ENCODE data around the gene C2CD4B.

The C2CD4B gene

DNA sequence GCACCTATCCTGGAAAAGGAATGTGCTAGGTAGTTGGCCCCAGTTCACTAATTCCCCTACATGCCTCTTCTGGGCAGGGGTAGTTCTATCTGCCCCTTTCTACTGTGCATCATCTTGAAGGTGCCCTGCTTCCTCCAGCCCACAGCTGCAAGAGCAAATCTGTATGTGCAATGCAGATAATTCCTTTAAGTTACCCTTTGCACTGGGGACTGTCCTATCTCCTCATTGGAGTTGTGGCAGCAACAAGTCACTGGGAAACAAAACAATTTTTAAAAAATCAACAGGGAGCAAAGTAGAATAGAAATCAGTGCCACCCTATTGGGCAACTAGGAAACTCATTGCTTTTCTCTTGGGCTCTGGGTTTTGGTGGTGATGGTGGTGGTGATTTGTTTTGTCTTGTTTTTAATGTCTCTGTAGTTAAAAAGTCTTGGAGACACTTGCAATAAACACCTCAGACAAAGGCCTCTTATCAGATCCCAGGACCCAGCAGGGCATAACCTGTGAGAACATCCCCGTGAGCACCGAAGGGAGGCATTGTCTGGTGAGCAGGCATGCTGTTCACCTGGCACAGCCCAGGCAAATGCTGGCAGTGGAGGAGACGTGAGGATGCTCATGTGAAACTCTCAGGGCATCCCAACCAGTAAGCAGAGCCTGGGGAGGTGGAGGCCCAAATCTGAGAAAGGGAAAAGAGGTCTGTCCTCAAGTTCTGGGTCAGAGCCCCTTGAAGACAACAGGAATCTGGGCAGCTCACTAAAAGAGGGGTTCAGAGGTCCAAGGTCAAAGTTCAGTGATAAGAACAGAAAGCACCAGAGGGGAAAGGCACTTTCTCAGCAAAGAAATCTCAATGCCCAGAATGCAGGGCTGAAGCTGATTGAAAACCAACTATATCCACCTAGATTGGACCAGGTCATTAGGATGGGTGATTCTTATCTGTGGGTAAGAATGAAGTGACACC is 27.9 kb downstream of the C2CD4B start:
- Histone ChIP-seq H3K27me3 (ENCODE audit: control insufficient read depth in 5 of 5, insufficient read depth in 4 of 5, low read length in 5 of 5) (peaks cover 0 to 5% (median 0%) of the 10 kb centered on the region in 5 donors), H3K4me3 (ENCODE audit: low read depth in 1 of 5, low read length in 5 of 5) (no peak overlapping the region), H3K36me3 (ENCODE audit: control insufficient read depth in 5 of 5, insufficient read depth in 5 of 5, low read length in 5 of 5) (no peaks in the 10 kb centered on the region), H3K27ac (ENCODE audit: low read depth, low read length) (no peak overlapping the region), H3K9me3 (ENCODE audit: control insufficient read depth in 5 of 5, low read length in 5 of 5) (no peaks in the 10 kb centered on the region), H3K4me1 (ENCODE audit: control insufficient read depth in 5 of 5, insufficient read depth in 5 of 5, low read length in 5 of 5) (no peaks in the 10 kb centered on the region), H3K9ac (ENCODE audit: low read length in 5 of 5) (no peak overlapping the region)

DNA sequence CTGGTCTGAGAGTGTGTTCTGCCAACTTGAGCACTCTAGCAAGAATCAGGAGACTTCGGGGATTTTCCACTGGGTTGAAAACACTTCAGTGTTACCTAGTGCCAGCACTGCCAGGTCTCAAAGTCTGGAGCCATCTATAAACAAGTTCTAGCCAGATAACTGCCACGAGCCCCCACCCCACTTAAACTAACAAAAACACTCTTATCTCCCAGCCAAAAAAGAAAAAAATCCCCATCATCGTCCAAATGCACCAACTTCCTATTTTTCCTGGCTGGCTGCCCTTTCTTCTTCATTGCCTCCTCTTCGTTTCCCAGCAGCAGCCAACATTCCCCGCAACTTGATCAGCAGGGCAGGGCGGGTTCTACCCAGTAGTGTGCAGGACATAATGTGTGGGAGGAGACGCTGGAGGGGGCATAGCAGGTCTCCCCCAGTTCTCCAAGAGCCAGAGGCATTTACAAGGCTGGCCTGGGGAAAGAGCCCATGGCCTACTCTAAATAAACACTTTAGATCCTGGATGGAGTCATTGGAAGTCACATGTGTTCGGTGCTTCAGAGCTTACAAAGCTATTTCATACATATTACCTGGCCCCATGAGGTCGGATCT is 29.5 kb downstream of the C2CD4B start:
- Histone ChIP-seq H3K9me3 (ENCODE audit: control insufficient read depth in 5 of 5, low read length in 5 of 5) (no peaks in the 10 kb centered on the region), H3K4me3 (ENCODE audit: low read depth in 1 of 5, low read length in 5 of 5) (no peak overlapping the region), H3K27ac (ENCODE audit: low read depth, low read length) (no peak overlapping the region), H3K36me3 (ENCODE audit: control insufficient read depth in 5 of 5, insufficient read depth in 5 of 5, low read length in 5 of 5) (no peaks in the 10 kb centered on the region), H3K9ac (ENCODE audit: low read length in 5 of 5) (no peak overlapping the region), H3K4me1 (ENCODE audit: control insufficient read depth in 5 of 5, insufficient read depth in 5 of 5, low read length in 5 of 5) (no peaks in the 10 kb centered on the region), H3K27me3 (ENCODE audit: control insufficient read depth in 5 of 5, insufficient read depth in 4 of 5, low read length in 5 of 5) (peaks cover 0 to 5% (median 0%) of the 10 kb centered on the region in 5 donors)

DNA sequence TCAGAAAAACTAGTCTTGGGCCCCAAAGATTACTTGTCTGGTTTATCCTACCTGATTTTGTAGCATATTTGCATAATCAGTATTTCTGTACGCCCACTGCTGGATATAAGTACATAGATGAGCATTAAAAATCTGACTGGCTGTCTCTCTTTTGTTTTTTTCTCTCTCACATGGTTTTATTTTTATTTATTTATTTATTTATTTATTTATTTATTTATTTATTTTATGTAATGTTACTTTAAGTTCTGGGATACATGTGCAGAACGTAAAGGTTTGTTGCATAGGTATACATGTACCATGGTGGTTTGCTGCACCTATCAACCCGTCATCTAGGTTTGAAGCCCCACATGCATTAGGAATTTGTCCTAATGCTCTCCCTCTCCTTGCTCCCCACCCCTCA is 31.9 kb downstream of the C2CD4B start:
- H3K9ac ChIP-seq (ENCODE audit: low read length in 5 of 5), result no peak overlapping the region
- no peaks in the 10 kb centered on the region for H3K9me3 ChIP-seq (ENCODE audit: control insufficient read depth in 5 of 5, low read length in 5 of 5)
- no peaks in the 10 kb centered on the region for H3K36me3 ChIP-seq (ENCODE audit: control insufficient read depth in 5 of 5, insufficient read depth in 5 of 5, low read length in 5 of 5)
- no peak overlapping the region for H3K4me3 ChIP-seq (ENCODE audit: low read depth in 1 of 5, low read length in 5 of 5)
- H3K27me3 ChIP-seq (ENCODE audit: control insufficient read depth in 5 of 5, insufficient read depth in 4 of 5, low read length in 5 of 5), result no peaks in the 10 kb centered on the region
- no peak overlapping the region for H3K27ac ChIP-seq (ENCODE audit: low read depth, low read length)
- no peaks in the 10 kb centered on the region for H3K4me1 ChIP-seq (ENCODE audit: control insufficient read depth in 5 of 5, insufficient read depth in 5 of 5, low read length in 5 of 5)

DNA sequence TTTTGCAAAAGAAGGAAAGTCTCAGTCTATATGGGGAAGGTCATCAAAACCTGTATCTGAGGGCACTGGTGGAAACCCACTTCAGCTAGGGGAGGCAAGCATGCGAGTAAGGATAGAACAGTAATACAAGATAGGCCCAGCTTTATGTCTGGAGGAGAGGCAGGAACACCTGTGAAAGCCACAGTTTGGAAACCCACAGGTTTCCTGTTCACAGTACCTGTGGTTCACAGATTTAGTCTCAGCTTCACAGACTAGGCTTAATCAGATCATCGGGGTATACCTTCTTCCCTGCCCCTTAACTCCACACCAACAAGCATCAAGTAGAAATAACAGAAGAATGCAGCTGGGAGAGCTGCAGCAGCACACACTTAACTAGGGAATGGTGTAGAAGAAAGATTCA is 36.2 kb downstream of the C2CD4B start:
- H3K27ac ChIP-seq (ENCODE audit: low read depth, low read length), result no peak overlapping the region
- H3K4me3 ChIP-seq (ENCODE audit: low read depth in 1 of 5, low read length in 5 of 5), result no peak overlapping the region

DNA sequence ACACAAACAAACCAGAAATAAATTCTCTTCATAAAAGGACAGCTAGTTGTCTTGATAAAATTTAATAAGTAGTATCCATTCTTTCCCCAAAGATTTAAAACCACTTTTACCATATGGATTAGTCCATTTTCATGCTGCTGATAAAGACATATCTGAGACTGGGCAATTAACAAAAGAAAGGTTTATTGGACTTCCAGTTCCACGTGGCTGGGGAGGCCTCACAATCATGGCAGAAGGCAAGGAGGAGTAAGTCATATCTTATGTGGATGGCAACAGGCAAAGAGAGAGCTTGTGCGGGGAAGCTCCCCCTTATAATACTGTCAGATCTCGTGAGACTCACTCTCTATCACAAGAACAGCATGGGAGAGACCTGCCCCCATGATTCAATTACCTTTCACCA is 38.7 kb downstream of the C2CD4B start:
- no peak overlapping the region for H3K27ac ChIP-seq (ENCODE audit: low read depth, low read length)
- H3K4me1 ChIP-seq (ENCODE audit: control insufficient read depth in 5 of 5, insufficient read depth in 5 of 5, low read length in 5 of 5), result peaks cover 0 to 10% (median 6%) of the 10 kb centered on the region in 5 donors
- no peaks in the 10 kb centered on the region for H3K36me3 ChIP-seq (ENCODE audit: control insufficient read depth in 5 of 5, insufficient read depth in 5 of 5, low read length in 5 of 5)
- H3K9ac ChIP-seq (ENCODE audit: low read length in 5 of 5), result no peak overlapping the region
- H3K4me3 ChIP-seq (ENCODE audit: low read depth in 1 of 5, low read length in 5 of 5), result no peak overlapping the region
- H3K9me3 ChIP-seq (ENCODE audit: control insufficient read depth in 5 of 5, low read length in 5 of 5), result no peaks in the 10 kb centered on the region
- no peaks in the 10 kb centered on the region for H3K27me3 ChIP-seq (ENCODE audit: control insufficient read depth in 5 of 5, insufficient read depth in 4 of 5, low read length in 5 of 5)

More for the DNA sequence above, 36.2 kb downstream of the C2CD4B start:
- H3K36me3 ChIP-seq (ENCODE audit: control insufficient read depth in 5 of 5, insufficient read depth in 5 of 5, low read length in 5 of 5), result no peaks in the 10 kb centered on the region
- H3K9me3 ChIP-seq (ENCODE audit: control insufficient read depth in 5 of 5, low read length in 5 of 5), result no peaks in the 10 kb centered on the region
- no peaks in the 10 kb centered on the region for H3K27me3 ChIP-seq (ENCODE audit: control insufficient read depth in 5 of 5, insufficient read depth in 4 of 5, low read length in 5 of 5)
- peaks cover 0 to 10% (median 4%) of the 10 kb centered on the region in 5 donors for H3K4me1 ChIP-seq (ENCODE audit: control insufficient read depth in 5 of 5, insufficient read depth in 5 of 5, low read length in 5 of 5)
- H3K9ac ChIP-seq (ENCODE audit: low read length in 5 of 5), result no peak overlapping the region

DNA sequence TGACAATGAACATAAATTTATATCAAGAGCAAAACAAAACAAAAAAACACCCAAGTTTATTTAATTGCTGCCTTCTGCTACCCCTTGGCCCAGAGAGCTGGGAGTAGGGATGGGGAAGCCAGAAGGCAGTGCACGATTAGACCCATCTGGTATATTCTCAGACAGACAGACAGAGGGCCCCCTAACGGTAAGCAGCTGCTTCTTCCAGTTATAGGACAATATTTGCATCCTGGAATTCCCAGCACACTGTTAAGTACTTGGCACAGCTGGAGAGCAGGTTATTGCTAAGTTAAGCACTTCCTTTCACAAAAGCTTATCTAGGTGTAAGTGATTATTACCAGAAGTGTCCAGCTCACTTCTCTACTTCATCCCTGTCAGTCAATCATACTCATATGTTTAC is 39.3 kb downstream of the C2CD4B start:
- no peaks in the 10 kb centered on the region for H3K9me3 ChIP-seq (ENCODE audit: control insufficient read depth in 5 of 5, low read length in 5 of 5)
- H3K27ac ChIP-seq (ENCODE audit: low read depth, low read length), result no peak overlapping the region
- no peak overlapping the region for H3K9ac ChIP-seq (ENCODE audit: low read length in 5 of 5)
- peaks cover 0 to 10% (median 6%) of the 10 kb centered on the region in 5 donors for H3K4me1 ChIP-seq (ENCODE audit: control insufficient read depth in 5 of 5, insufficient read depth in 5 of 5, low read length in 5 of 5)
- H3K36me3 ChIP-seq (ENCODE audit: control insufficient read depth in 5 of 5, insufficient read depth in 5 of 5, low read length in 5 of 5), result no peaks in the 10 kb centered on the region
- no peaks in the 10 kb centered on the region for H3K27me3 ChIP-seq (ENCODE audit: control insufficient read depth in 5 of 5, insufficient read depth in 4 of 5, low read length in 5 of 5)
- no peak overlapping the region for H3K4me3 ChIP-seq (ENCODE audit: low read depth in 1 of 5, low read length in 5 of 5)

DNA sequence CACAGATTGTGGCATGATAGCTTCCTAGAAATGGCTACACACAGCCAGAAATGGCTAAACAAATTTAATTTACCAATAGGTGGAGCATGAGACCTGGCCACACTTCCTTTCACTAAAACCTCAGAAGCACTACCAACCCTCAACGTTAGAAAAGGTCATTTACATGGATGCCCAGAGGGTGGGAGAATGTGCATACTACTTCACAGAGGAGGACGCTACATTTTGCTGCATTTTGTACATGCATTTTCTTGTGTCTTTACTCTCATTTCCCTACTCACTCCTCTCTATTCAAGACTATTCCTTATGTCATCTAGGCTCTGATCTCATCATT is 40.1 kb downstream of the C2CD4B start:
- Histone ChIP-seq H3K4me1 (ENCODE audit: control insufficient read depth in 5 of 5, insufficient read depth in 5 of 5, low read length in 5 of 5) (peaks cover 0 to 13% (median 6%) of the 10 kb centered on the region in 5 donors), H3K36me3 (ENCODE audit: control insufficient read depth in 5 of 5, insufficient read depth in 5 of 5, low read length in 5 of 5) (no peaks in the 10 kb centered on the region), H3K9me3 (ENCODE audit: control insufficient read depth in 5 of 5, low read length in 5 of 5) (no peaks in the 10 kb centered on the region), H3K27me3 (ENCODE audit: control insufficient read depth in 5 of 5, insufficient read depth in 4 of 5, low read length in 5 of 5) (no peaks in the 10 kb centered on the region), H3K9ac (ENCODE audit: low read length in 5 of 5) (peak overlapping the region in 1 of 5 donors; percentile 12), H3K4me3 (ENCODE audit: low read depth in 1 of 5, low read length in 5 of 5) (no peak overlapping the region), H3K27ac (ENCODE audit: low read depth, low read length) (peak overlapping the region; percentile 5)

DNA sequence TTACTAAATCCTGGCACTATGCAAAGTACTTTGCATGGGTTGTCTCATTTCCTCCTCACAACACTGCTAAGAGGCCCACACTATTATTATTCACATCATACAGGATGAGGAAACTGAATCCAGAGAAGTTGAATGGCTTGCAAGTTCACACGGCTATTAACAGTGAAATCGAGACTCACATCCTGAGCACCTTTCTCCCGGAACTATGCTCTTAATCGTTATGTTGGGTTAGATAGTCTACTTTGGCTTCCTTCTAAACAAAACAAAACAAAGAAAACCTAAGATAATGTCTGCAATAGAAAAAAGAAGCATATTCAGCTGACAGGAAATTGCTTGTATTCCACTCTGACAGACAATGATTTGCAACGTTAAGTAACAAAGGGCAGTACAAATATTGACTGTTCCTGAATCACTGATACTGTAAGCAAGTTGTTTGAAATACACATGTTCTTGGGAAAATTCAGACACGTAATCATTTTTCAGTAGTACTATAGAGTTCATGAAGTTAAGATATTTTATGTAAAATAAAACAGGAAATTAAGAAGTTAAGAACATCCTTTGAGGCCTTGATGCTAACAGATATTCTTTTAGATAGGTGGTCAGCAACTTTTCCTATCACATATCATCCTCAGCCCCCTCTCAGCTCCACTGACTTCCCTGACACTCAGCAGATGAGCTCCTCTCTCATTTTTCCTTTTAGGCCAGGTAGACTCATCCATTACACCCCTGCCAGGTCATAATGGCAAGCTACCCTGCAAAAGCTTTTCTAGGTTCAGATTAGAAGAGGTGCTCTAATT is 40.7 kb downstream of the C2CD4B start:
- Histone ChIP-seq H3K9me3 (ENCODE audit: control insufficient read depth in 5 of 5, low read length in 5 of 5) (no peaks in the 10 kb centered on the region), H3K27me3 (ENCODE audit: control insufficient read depth in 5 of 5, insufficient read depth in 4 of 5, low read length in 5 of 5) (no peaks in the 10 kb centered on the region), H3K9ac (ENCODE audit: low read length in 5 of 5) (peak overlapping the region in 1 of 5 donors; percentile 12), H3K27ac (ENCODE audit: low read depth, low read length) (peak overlapping the region; percentile 32), H3K36me3 (ENCODE audit: control insufficient read depth in 5 of 5, insufficient read depth in 5 of 5, low read length in 5 of 5) (no peaks in the 10 kb centered on the region), H3K4me3 (ENCODE audit: low read depth in 1 of 5, low read length in 5 of 5) (no peak overlapping the region), H3K4me1 (ENCODE audit: control insufficient read depth in 5 of 5, insufficient read depth in 5 of 5, low read length in 5 of 5) (peaks cover 0 to 17% (median 8%) of the 10 kb centered on the region in 5 donors)

DNA sequence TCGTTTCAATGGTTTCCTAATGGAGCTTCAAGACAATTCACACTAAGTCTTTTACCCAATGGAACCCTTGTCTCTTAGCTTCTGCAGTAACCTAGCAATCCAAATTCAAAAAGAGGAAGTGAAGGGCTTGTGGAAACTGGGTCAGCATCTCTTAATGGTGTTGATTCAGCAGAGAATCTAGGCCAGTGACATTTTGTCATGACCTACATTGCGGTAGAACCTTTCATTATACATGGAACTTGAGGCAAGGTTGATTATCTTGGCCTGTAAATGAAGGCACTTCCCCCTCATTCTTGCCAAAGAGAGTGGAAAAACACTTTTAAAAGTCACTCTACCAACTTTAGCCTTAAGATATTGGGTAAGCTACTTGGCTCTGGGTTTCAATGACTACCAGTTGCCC is 42.8 kb downstream of the C2CD4B start:
- no peak overlapping the region for H3K9ac ChIP-seq (ENCODE audit: low read length in 5 of 5)
- peaks cover 5 to 28% (median 13%) of the 10 kb centered on the region in 5 donors for H3K4me1 ChIP-seq (ENCODE audit: control insufficient read depth in 5 of 5, insufficient read depth in 5 of 5, low read length in 5 of 5)
- no peaks in the 10 kb centered on the region for H3K9me3 ChIP-seq (ENCODE audit: control insufficient read depth in 5 of 5, low read length in 5 of 5)
- no peaks in the 10 kb centered on the region for H3K27me3 ChIP-seq (ENCODE audit: control insufficient read depth in 5 of 5, insufficient read depth in 4 of 5, low read length in 5 of 5)
- no peak overlapping the region for H3K27ac ChIP-seq (ENCODE audit: low read depth, low read length)
- H3K4me3 ChIP-seq (ENCODE audit: low read depth in 1 of 5, low read length in 5 of 5), result no peak overlapping the region
- no peaks in the 10 kb centered on the region for H3K36me3 ChIP-seq (ENCODE audit: control insufficient read depth in 5 of 5, insufficient read depth in 5 of 5, low read length in 5 of 5)

All from subcutaneous abdominal adipose tissue (tissue), 5 donors.